HCT116 (cell line): ENCODE results near the gene KRTAP10-1. TPM values are rescaled to one million over a fixed set of nuclear protein-coding genes. Genes with fewer than 3 reads are reported as not detected.

Experiments used
- ATAC-seq: fragments of 200-7000 bp; cut with Tn5 transposase; 2 replicates; pipeline ENCODE4 v1.9.1; 2020; ENCODE audit warnings: mild to moderate bottlenecking, moderate library complexity
- BruUV-seq: library from RNA; stranded (reverse); fragments of 400-500 nt; replicated peaks from 2 replicates; lab custom pipeline; 2021; lab: Mats Ljungman, UMichigan
- CTCF ChIA-PET: fragments of 300-600 bp; sonication (Branson Sonifier 250); formaldehyde crosslinking; loops from one replicate; lab custom pipeline; 2021; ENCODE audit warnings: antibody characterized with exemption; lab: Charles Lee
- POLR2A ChIA-PET: fragments of 300-600, 350-600 bp; sonication (Branson Sonifier 250); formaldehyde crosslinking; loops from one replicate; lab custom pipeline; 2021; ENCODE audit warnings: antibody characterized with exemption; lab: Charles Lee
- RAD21 ChIA-PET, 2 experiments: fragments of 300-600 bp; sonication (Branson Sonifier 250); formaldehyde crosslinking; loops; one replicate each; lab custom pipeline; 2023; ENCODE audit warnings: low total read pairs in 2 of 2; ENCODE audit not compliant: uncharacterized antibody in 2 of 2, unreplicated experiment in 2 of 2, low non-redundant PET in 1 of 2; lab: Charles Lee
- DNase-seq: peaks from one replicate; pipeline ENCODE4 v3.0.0-alpha.2; 2010; ENCODE audit warnings: low read depth, low spot score
- H2AFZ ChIP-seq: fragments of 200-600 bp; shearing (Covaris generic), sonication (generic); 2 replicates; pipeline ENCODE4 v1.6.1; 2017; ENCODE audit warnings: low read depth, mixed run types, mixed read lengths, antibody characterized with exemption, low read length; ENCODE audit not compliant: poor library complexity, severe bottlenecking
- H3K27ac ChIP-seq: 2 replicates; pipeline ENCODE4 v1.5.1; 2012; ENCODE audit warnings: low read depth, low read length
- H3K27me3 ChIP-seq: fragments of 200-600 bp; sonication (generic); 2 replicates; pipeline ENCODE4 v1.6.1; 2016; ENCODE audit warnings: mixed run types, low read length, mixed read lengths; ENCODE audit not compliant: insufficient read depth
- H3K36me3 ChIP-seq, 2 experiments: fragments of 200-500 bp in 1 of 2; fragments of 200-600 bp in 1 of 2; sonication (Bioruptor generic) in 1 of 2; sonication (generic) in 1 of 2; 2 replicates each; pipeline versions ENCODE4 v1.5.1 to v1.6.1; 2014 to 2016; ENCODE audit warnings: low read length in 2 of 2, inconsistent platforms in 1 of 2, mixed read lengths in 1 of 2, mixed run types in 1 of 2; ENCODE audit not compliant: insufficient read depth in 2 of 2, control insufficient read depth in 1 of 2
- H3K4me1 ChIP-seq, 2 experiments: fragments of 200-600 bp in 1 of 2; sonication (generic) in 1 of 2; 2 replicates each; pipeline versions ENCODE4 v1.5.1 to v1.6.1; 2012 to 2017; ENCODE audit warnings: low read length in 2 of 2, inconsistent platforms in 1 of 2, mild to moderate bottlenecking in 1 of 2, mixed read lengths in 1 of 2, mixed run types in 1 of 2, moderate library complexity in 1 of 2; ENCODE audit not compliant: insufficient read depth in 2 of 2, control insufficient read depth in 1 of 2
- H3K4me2 ChIP-seq: fragments of 200-600 bp; sonication (generic); 2 replicates; pipeline ENCODE4 v1.6.1; 2017; ENCODE audit warnings: mixed run types, low read length, mixed read lengths
- H3K4me3 ChIP-seq, 2 experiments: fragments of 200-600 bp in 1 of 2; sonication (generic) in 1 of 2; replicated peaks in 1 of 2; 2 replicates each; pipeline ENCODE4 v1.5.1; 2011 to 2016; ENCODE audit warnings: low read length in 2 of 2, control low read depth in 1 of 2, low read depth in 1 of 2, mild to moderate bottlenecking in 1 of 2, mixed read lengths in 1 of 2, mixed run types in 1 of 2
- H3K79me2 ChIP-seq: fragments of 200-600 bp; sonication (generic); 2 replicates; pipeline ENCODE4 v1.6.1; 2017; ENCODE audit warnings: mild to moderate bottlenecking, mixed run types, low read length, moderate library complexity, mixed read lengths; ENCODE audit not compliant: insufficient read depth
- H3K9ac ChIP-seq: fragments of 200-600 bp; sonication (generic); 2 replicates; pipeline ENCODE4 v1.6.1; 2016; ENCODE audit warnings: low read length, mixed read lengths
- H3K9me2 ChIP-seq: fragments of 200-600 bp; sonication (generic), shearing (Covaris generic); 2 replicates; pipeline ENCODE4 v1.6.1; 2017; ENCODE audit warnings: mixed run types, mild to moderate bottlenecking, moderate library complexity; ENCODE audit not compliant: insufficient read depth
- H3K9me3 ChIP-seq, 2 experiments: fragments of 200-500 bp in 1 of 2; fragments of 200-600 bp in 1 of 2; sonication (Bioruptor generic) in 1 of 2; sonication (generic) in 1 of 2; 2 replicates each; pipeline ENCODE4 v1.6.1; 2014 to 2017; ENCODE audit warnings: low read length in 2 of 2, mixed read lengths in 2 of 2, inconsistent platforms in 1 of 2, low read depth in 1 of 2, mild to moderate bottlenecking in 1 of 2, mixed run types in 1 of 2, moderate library complexity in 1 of 2; ENCODE audit not compliant: control insufficient read depth in 1 of 2, insufficient read depth in 1 of 2
- H4K20me1 ChIP-seq: fragments of 200-600 bp; sonication (generic), shearing (Covaris generic); 2 replicates; pipeline ENCODE4 v1.6.1; 2017; ENCODE audit warnings: mixed run types, mild to moderate bottlenecking, moderate library complexity; ENCODE audit not compliant: insufficient read depth
- EZH2phosphoT487 ChIP-seq: fragments of 200-600 bp; IDR thresholded peaks from 2 replicates; pipeline ENCODE4 v1.6.1; 2018; ENCODE audit warnings: antibody characterized with exemption, borderline replicate concordance
- JUND ChIP-seq: IDR thresholded peaks from 2 replicates; pipeline ENCODE4 v1.6.1; 2012
- POLR2AphosphoS5 ChIP-seq: IDR thresholded peaks from 2 replicates; pipeline ENCODE4 v1.6.1; 2011; ENCODE audit warnings: mild to moderate bottlenecking, low read depth, low read length, moderate library complexity
- REST ChIP-seq: IDR thresholded peaks from 2 replicates; pipeline ENCODE4 v1.6.1; 2012; ENCODE audit warnings: low read depth
- ZNF274 ChIP-seq: fragments of 200-500 bp; sonication (Bioruptor generic); IDR thresholded peaks from 2 replicates; pipeline ENCODE4 v1.6.1; 2014; ENCODE audit warnings: mild to moderate bottlenecking, low read depth, low read length, inconsistent platforms
- intact Hi-C: fragments of 100-400 bp; cut with micrococcal nuclease; formaldehyde crosslinking; loops from 2 replicates; pipeline ENCODE4 v1.10.0; 2022
- total RNA-seq: library from RNA; stranded (reverse); gene quantifications from one replicate; pipeline ENCODE4 v1.2.1, GENCODE V29; 2021; ENCODE audit not compliant: unreplicated experiment

KRTAP10-1 gene
- total RNA-seq, 1 experiment from 2014 or later = not detected

- Histone ChIP-seq H3K9me2 (no peaks in the 10 kb centered on the region), H4K20me1 (no peaks in the 10 kb centered on the region), H3K4me3 (no peak overlapping the region), H2AFZ (no peak overlapping the region), H3K9me3 (peaks cover 5 to 12% of the 10 kb centered on the region in 2 experiments), H3K9ac (no peak overlapping the region), H3K79me2 (no peaks in the 10 kb centered on the region), H3K4me2 (no peak overlapping the region), H3K36me3 (no peaks in the 10 kb centered on the region), H3K27ac (no peak overlapping the region), H3K4me1 (no peaks in the 10 kb centered on the region), H3K27me3 (no peaks in the 10 kb centered on the region)
- intact Hi-C loops = no loop called here
- BruUV-seq = no TSS peak
- DNase-seq (no peak), ATAC-seq (no peak)
- RAD21 ChIA-PET = no interaction called here
- POLR2A ChIA-PET = no interaction called here
- no peak for TF ChIP-seq EZH2phosphoT487
- TF ChIP-seq POLR2AphosphoS5 = no peak
- no peak for TF ChIP-seq REST
- no peak for TF ChIP-seq ZNF274
- CTCF ChIA-PET = no interaction called here
These were observed 8.4 kb upstream of the KRTAP10-1 start for GRCh38 chr21:44548381-44548780.

GRCh38 chr21:44547656-44548331, 7.8 kb upstream of the KRTAP10-1 start:
- H3K4me3 ChIP-seq = no peak overlapping the region
- no peaks in the 10 kb centered on the region for H3K79me2 ChIP-seq
- no peak overlapping the region; the same call in 1 of the 2 replicates for H3K4me2 ChIP-seq
- no peak overlapping the region for H3K27ac ChIP-seq
- RAD21 ChIA-PET = no interaction called here
- H3K9ac ChIP-seq = no peak overlapping the region
- no peak overlapping the region for H2AFZ ChIP-seq
- no TSS peak for BruUV-seq
- peaks cover 7 to 16% of the 10 kb centered on the region in 2 experiments for H3K9me3 ChIP-seq
- CTCF ChIA-PET = no interaction called here
- intact Hi-C loops = no loop called here
- no peaks in the 10 kb centered on the region for H3K36me3 ChIP-seq
- TF ChIP-seq JUND = no peak
- TF ChIP-seq, all 23 proteins: peak for 0
- no peak for ATAC-seq
- Histone ChIP-seq H3K4me1 (no peaks in the 10 kb centered on the region), H4K20me1 (no peaks in the 10 kb centered on the region), H3K9me2 (no peaks in the 10 kb centered on the region), H3K27me3 (no peaks in the 10 kb centered on the region)
- POLR2A ChIA-PET = interaction anchor here (1.1 kb wide), 1 partner anchor 11 kb away, joined by 3 read pairs; no protein-coding TSS in a partner anchor
- DNase-seq = no peak
